Measurements from ENCODE around the gene CCS.
"Not testable (repeated sequence)": the region's sequence is repeated elsewhere in the genome, so short reads cannot be mapped to it uniquely, and the experiment has no call there.

CCS gene

GRCh38 chr11:66561178-66561974, 31.6 kb upstream of the CCS start:
- ATAC-seq (no peak), DNase-seq (no peak)

GRCh38 chr11:66561975-66562248, 31.1 kb upstream of the CCS start:
- no peak for DNase-seq
- no peak for ATAC-seq

GRCh38 chr11:66562275-66562674, 30.7 kb upstream of the CCS start:
- no peak for DNase-seq
- ATAC-seq: no peak

GRCh38 chr11:66562907-66563583, 29.9 kb upstream of the CCS start:
- ATAC-seq: no peak
- DNase-seq: no peak

GRCh38 chr11:66563832-66564231, 29.2 kb upstream of the CCS start:
- ATAC-seq: no peak
- DNase-seq: no peak

- DNase-seq (no peak), ATAC-seq (no peak)
Observed at GRCh38 chr11:66564538-66564937, 28.4 kb upstream of the CCS start.

- DNase-seq (no peak), ATAC-seq (no peak)
Observed at GRCh38 chr11:66564984-66565383, 28.0 kb upstream of the CCS start.

- DNase-seq: no peak
- ATAC-seq: no peak
Observed at GRCh38 chr11:66566221-66566620, 26.8 kb upstream of the CCS start.

- ATAC-seq: no peak
Observed at GRCh38 chr11:66567787-66568123, 25.2 kb upstream of the CCS start.

GRCh38 chr11:66568124-66568916, 24.7 kb upstream of the CCS start, which contains the start of gene CTSF:
TSS of gene CTSF (minus strand) at chr11:66568606. CDS start at chr11:66568486, 120 bp downstream.
- ATAC-seq (peak; percentile 90), DNase-seq (peak; percentile 79)

More at GRCh38 chr11:66567787-66568123, 25.2 kb upstream of the CCS start:
- no peak for DNase-seq

GRCh38 chr11:66569076-66569475, 23.9 kb upstream of the CCS start:
- ATAC-seq (no peak), DNase-seq (no peak)

- ATAC-seq (no peak), DNase-seq (no peak)
Observed at GRCh38 chr11:66570079-66570849, 22.7 kb upstream of the CCS start.

- no peak for ATAC-seq
Observed at GRCh38 chr11:66570850-66571180, 22.2 kb upstream of the CCS start.

GRCh38 chr11:66579017-66579606, 13.9 kb upstream of the CCS start:
- peak; percentile 91 for DNase-seq
- peak; percentile 95 for ATAC-seq

More at GRCh38 chr11:66570850-66571180, 22.2 kb upstream of the CCS start:
- DNase-seq: no peak

GRCh38 chr11:66580803-66581202, 12.2 kb upstream of the CCS start:
- DNase-seq: no peak
- no peak for ATAC-seq

- no peak for ATAC-seq
Observed at GRCh38 chr11:66581261-66581660, 11.7 kb upstream of the CCS start.

GRCh38 chr11:66582565-66583147, 10.3 kb upstream of the CCS start:
- not testable (repeated sequence) for ATAC-seq, DNase-seq

More at GRCh38 chr11:66581261-66581660, 11.7 kb upstream of the CCS start:
- DNase-seq: no peak

GRCh38 chr11:66585447-66585846, 7.5 kb upstream of the CCS start:
- DNase-seq, ATAC-seq: not testable (repeated sequence)

GRCh38 chr11:66586136-66586535, 6.8 kb upstream of the CCS start:
- no peak for ATAC-seq

GRCh38 chr11:66589315-66589714, 3.7 kb upstream of the CCS start:
- not testable (repeated sequence) for DNase-seq, ATAC-seq

More at GRCh38 chr11:66586136-66586535, 6.8 kb upstream of the CCS start:
- no peak for DNase-seq

GRCh38 chr11:66589996-66590675, 2.8 kb upstream of the CCS start:
- DNase-seq: no peak
- no peak for ATAC-seq

Data from stimulated activated naive CD8-positive, alpha-beta T cell treated with anti-CD3 and anti-CD28 coated beads, Interleukin-15, Interleukin-2, amounts not matched to agents 100 U/mL and 50 U/mL, for 24 hours (primary cell).